OCI-LY7 (cell line): Measurements from ENCODE around the gene TRAF3. TPM values are rescaled to one million over a fixed set of nuclear protein-coding genes. Genes with fewer than 3 reads are reported as not detected.

Experiments
- BruUV-seq: library from RNA; stranded (reverse); fragments of 400-500 nt; replicated peaks from 2 replicates; lab custom pipeline; 2021; lab: Mats Ljungman, UMichigan
- CTCF ChIA-PET: fragments of 300-600 bp; sonication (Branson Sonifier 250); formaldehyde crosslinking; loops from one replicate; lab custom pipeline; 2022; ENCODE audit warnings: antibody characterized with exemption; ENCODE audit not compliant: unreplicated experiment; lab: Charles Lee
- POLR2A ChIA-PET: fragments of 300-600 bp; sonication (Branson Sonifier 250); formaldehyde crosslinking; loops from one replicate; lab custom pipeline; 2022; ENCODE audit warnings: antibody characterized with exemption; lab: Charles Lee
- DNase-seq: peaks from one replicate; pipeline ENCODE4 v3.0.0-alpha.2; 2015; ENCODE audit warnings: low spot score
- H2AFZ ChIP-seq: fragments of 200-600 bp; sonication (generic), shearing (Covaris generic); 2 replicates; pipeline ENCODE4 v1.6.1; 2014; ENCODE audit warnings: mild to moderate bottlenecking, antibody characterized with exemption, low read length, moderate library complexity
- H3K27ac ChIP-seq: fragments of 200-600 bp; sonication (generic); 2 replicates; pipeline ENCODE4 v1.5.1; 2014; ENCODE audit warnings: mixed run types, low read depth, mild to moderate bottlenecking, moderate library complexity, low read length, inconsistent platforms; ENCODE audit not compliant: poor library complexity, severe bottlenecking
- H3K36me3 ChIP-seq: fragments of 200-600 bp; sonication (generic); 2 replicates; pipeline ENCODE4 v1.6.1; 2014; ENCODE audit warnings: mild to moderate bottlenecking, antibody characterized with exemption, low read length, moderate library complexity, mixed read lengths; ENCODE audit not compliant: insufficient read depth
- H3K4me1 ChIP-seq: fragments of 200-600 bp; sonication (generic); 2 replicates; pipeline ENCODE4 v1.5.1; 2014; ENCODE audit warnings: mild to moderate bottlenecking, low read length; ENCODE audit not compliant: insufficient read depth, poor library complexity, severe bottlenecking
- H3K4me2 ChIP-seq: fragments of 200-600 bp; sonication (generic); 2 replicates; pipeline ENCODE4 v1.6.1; 2014; ENCODE audit warnings: mild to moderate bottlenecking, low read length
- H3K4me3 ChIP-seq: fragments of 200-600 bp; sonication (generic); 2 replicates; pipeline ENCODE4 v1.5.1; 2014; ENCODE audit warnings: mild to moderate bottlenecking, low read depth, low read length; ENCODE audit not compliant: poor library complexity, severe bottlenecking
- H3K79me2 ChIP-seq: fragments of 200-600 bp; sonication (generic); 2 replicates; pipeline ENCODE4 v1.6.1; 2016; ENCODE audit warnings: low read depth, mild to moderate bottlenecking, low read length, moderate library complexity, mixed read lengths; ENCODE audit not compliant: insufficient read depth
- H3K9me2 ChIP-seq: fragments of 200-600 bp; sonication (generic); 2 replicates; pipeline ENCODE4 v1.6.1; 2016; ENCODE audit warnings: mild to moderate bottlenecking, low read length, mixed read lengths; ENCODE audit not compliant: insufficient read depth
- H3K9me3 ChIP-seq: fragments of 200-600 bp; sonication (generic); 2 replicates; pipeline ENCODE4 v1.6.1; 2014; ENCODE audit warnings: mild to moderate bottlenecking, mixed run types, low read length, mixed read lengths
- H4K20me1 ChIP-seq: fragments of 200-600 bp; sonication (generic); 2 replicates; pipeline ENCODE4 v1.6.1; 2014; ENCODE audit warnings: mild to moderate bottlenecking, antibody characterized with exemption, low read length, moderate library complexity, mixed read lengths; ENCODE audit not compliant: insufficient read depth
- EZH2phosphoT487 ChIP-seq: fragments of 200-600 bp; sonication (generic); IDR thresholded peaks from 2 replicates; pipeline ENCODE4 v1.6.1; 2018; ENCODE audit warnings: low read depth, borderline replicate concordance, mild to moderate bottlenecking, mixed run types, antibody characterized with exemption, low read length, moderate library complexity, mixed read lengths
- intact Hi-C: fragments of 100-400 bp; cut with micrococcal nuclease; formaldehyde crosslinking; loops from one replicate; pipeline ENCODE4 v1.10.0; 2022; ENCODE audit not compliant: unreplicated experiment
- total RNA-seq, 2 experiments: library from RNA; depleted of rRNA in 1 of 2; stranded (reverse); fragments of >200 nt in 1 of 2; shearing (Covaris generic) in 1 of 2; gene quantifications; 2 replicates each; pipeline ENCODE4 v1.2.3, GENCODE V29; 2014 to 2022
- TF ChIP-seq, protein P1 (sequence below): fragments of 200-600 bp; sonication (generic); conservative IDR thresholded peaks from 2 replicates; pipeline ENCODE4 v1.5.1; 2014; ENCODE audit warnings: mild to moderate bottlenecking, antibody characterized with exemption, low read length, moderate library complexity, mixed read lengths

TRAF3 gene
- total RNA-seq, 2 experiments from 2014 or later, result 0.82 to 2.9 TPM

DNA sequence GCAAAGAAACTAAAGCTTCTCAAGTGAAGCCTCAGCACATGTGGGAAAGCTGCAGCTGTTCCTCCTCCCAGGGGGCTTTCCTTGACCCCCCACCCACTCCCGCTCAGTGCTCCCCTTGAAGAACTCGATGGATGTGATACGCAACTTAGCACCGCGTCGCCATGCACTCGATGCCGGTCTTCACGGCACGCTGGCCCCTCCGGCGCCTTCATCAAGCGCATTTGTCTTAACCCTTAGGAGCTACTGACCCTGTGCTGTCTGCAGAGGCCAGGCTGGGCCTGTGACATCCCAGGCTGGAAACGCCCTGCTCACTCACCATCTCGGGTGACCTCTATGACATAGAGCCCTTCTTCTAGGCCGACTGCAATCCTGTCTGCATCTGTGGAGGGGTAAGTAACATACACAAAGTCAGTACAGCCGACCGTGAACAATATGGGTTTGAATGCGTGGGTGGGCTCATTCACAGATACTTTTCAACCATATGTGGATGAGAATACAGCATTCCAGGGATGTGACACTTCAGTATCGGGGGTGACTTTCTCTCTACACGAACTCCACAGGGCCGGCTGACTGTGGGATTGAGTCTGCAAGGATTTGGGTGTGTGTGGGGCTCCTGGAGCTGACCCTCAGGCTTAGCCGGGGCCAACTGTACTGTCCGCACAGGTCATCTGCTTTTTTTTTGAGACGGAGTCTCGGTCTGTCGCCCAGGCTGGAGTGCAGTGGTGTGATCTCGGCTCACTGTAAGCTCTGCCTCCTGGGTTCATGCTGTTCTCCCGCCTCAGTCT is 168.3 kb downstream of the TRAF3 start:
- ChIA-PET POLR2A (interaction anchor here (1.7 kb wide), 1 partner anchor 11 kb away, joined by 7 read pairs; no protein-coding TSS in a partner anchor), CTCF (no interaction called here)
- intact Hi-C loops, result no loop called here
- Histone ChIP-seq H3K4me2 (no peak overlapping the region), H3K4me1 (peaks cover 38% of the 10 kb centered on the region), H3K9me3 (no peaks in the 10 kb centered on the region), H3K9me2 (no peaks in the 10 kb centered on the region), H4K20me1 (no peaks in the 10 kb centered on the region), H3K27ac (no peak overlapping the region), H3K36me3 (no peaks in the 10 kb centered on the region), H2AFZ (no peak overlapping the region), H3K4me3 (no peak overlapping the region), H3K79me2 (no peaks in the 10 kb centered on the region)
- TF ChIP-seq, protein P1, sequence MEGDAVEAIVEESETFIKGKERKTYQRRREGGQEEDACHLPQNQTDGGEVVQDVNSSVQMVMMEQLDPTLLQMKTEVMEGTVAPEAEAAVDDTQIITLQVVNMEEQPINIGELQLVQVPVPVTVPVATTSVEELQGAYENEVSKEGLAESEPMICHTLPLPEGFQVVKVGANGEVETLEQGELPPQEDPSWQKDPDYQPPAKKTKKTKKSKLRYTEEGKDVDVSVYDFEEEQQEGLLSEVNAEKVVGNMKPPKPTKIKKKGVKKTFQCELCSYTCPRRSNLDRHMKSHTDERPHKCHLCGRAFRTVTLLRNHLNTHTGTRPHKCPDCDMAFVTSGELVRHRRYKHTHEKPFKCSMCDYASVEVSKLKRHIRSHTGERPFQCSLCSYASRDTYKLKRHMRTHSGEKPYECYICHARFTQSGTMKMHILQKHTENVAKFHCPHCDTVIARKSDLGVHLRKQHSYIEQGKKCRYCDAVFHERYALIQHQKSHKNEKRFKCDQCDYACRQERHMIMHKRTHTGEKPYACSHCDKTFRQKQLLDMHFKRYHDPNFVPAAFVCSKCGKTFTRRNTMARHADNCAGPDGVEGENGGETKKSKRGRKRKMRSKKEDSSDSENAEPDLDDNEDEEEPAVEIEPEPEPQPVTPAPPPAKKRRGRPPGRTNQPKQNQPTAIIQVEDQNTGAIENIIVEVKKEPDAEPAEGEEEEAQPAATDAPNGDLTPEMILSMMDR, result no peak
- TF ChIP-seq EZH2phosphoT487, result no peak
- BruUV-seq, result no TSS peak
- DNase-seq, result no peak

DNA sequence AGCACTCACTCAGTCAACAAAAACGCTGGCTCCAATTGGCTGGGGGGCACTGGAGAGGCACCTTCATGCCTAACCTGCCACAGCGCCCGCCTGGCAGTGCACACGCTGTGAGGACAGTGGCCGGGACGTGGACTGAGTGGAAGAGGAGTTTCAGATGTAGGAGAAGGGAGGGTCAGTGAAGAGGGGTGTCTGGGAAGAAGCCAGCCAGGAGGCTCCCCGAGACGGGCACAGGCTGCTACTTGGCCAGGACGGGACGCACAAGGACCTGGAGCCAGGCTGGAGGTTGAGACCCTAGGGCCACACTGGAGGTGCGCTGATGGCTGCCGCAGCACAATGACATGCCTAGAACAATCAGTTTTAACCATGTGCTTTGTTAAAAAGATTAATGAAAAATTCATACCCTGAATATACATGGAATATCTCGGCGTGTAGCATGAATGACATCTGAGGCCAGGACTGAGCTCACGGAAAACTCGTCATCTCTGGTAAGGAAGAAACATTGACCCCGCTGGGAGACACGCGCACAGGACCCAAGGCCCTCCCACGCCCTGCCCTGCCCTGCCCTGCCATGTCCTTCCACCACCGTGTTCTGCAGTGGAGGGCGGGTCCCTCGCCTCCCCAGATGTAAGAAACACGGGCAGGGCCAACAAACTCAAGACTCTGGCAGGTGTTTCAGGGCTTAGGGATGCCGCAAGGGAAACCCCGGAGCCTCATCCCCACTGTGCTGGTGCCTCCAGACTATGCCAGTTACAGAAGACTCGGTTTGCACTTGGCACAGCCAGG is 170.3 kb downstream of the TRAF3 start:
- BruUV-seq, result no TSS peak
- Histone ChIP-seq H2AFZ (no peak overlapping the region; the same call in 1 of the 2 replicates), H4K20me1 (no peaks in the 10 kb centered on the region), H3K36me3 (no peaks in the 10 kb centered on the region), H3K4me3 (no peak overlapping the region), H3K9me3 (no peaks in the 10 kb centered on the region), H3K9me2 (no peaks in the 10 kb centered on the region), H3K27ac (no peak overlapping the region), H3K79me2 (no peaks in the 10 kb centered on the region), H3K4me1 (peaks cover 21% of the 10 kb centered on the region), H3K4me2 (0 out of 2 replicates have a peak overlapping the region, but pooled peaks have one; percentile 56)
- TF ChIP-seq EZH2phosphoT487, result no peak
- TF ChIP-seq, protein P1, result no peak
- DNase-seq, result no peak
- CTCF ChIA-PET, result no interaction called here
- intact Hi-C loops, result no loop called here
- POLR2A ChIA-PET, result no interaction called here
